A549 (cell line): ENCODE results near the gene MYO15B.
A peak's percentile ranks its signal among the peaks of the same experiment; 100 is the strongest.

ENCODE experiments used
- CBX8 ChIP-seq: fragments of 200-600 bp; sonication (generic); IDR thresholded peaks from 2 replicates; pipeline ENCODE4 v1.6.1; 2016
- CTCF ChIP-seq: fragments of >200 bp; sonication (Bioruptor Twin); formaldehyde crosslinking; IDR thresholded peaks from 3 replicates; pipeline ENCODE4 v1.5.1; 2016
- EP300 ChIP-seq, 2 experiments: fragments of >200 bp; sonication (Bioruptor Twin); formaldehyde crosslinking; IDR thresholded peaks; 2 replicates in 1 of 2; 3 replicates in 1 of 2; pipeline ENCODE4 v1.6.1; 2016 to 2017
- KDM1A ChIP-seq: fragments of 200-600 bp; sonication (generic); IDR thresholded peaks from 2 replicates; pipeline ENCODE4 v1.6.1; 2016; ENCODE audit warnings: low read depth, mild to moderate bottlenecking
- MAX ChIP-seq: IDR thresholded peaks from 2 replicates; pipeline ENCODE4 v1.6.1; 2012
- POLR2A ChIP-seq: IDR thresholded peaks from 2 replicates; pipeline ENCODE4 v1.6.1; 2012; ENCODE audit warnings: mild to moderate bottlenecking, low read length
- RCOR1 ChIP-seq: fragments of 150-350 bp; IDR thresholded peaks from 2 replicates; pipeline ENCODE4 v1.6.1; 2014; ENCODE audit warnings: antibody characterized with exemption, low read length, low read depth
- REST ChIP-seq: fragments of 200-600 bp; sonication (generic); IDR thresholded peaks from 2 replicates; pipeline ENCODE4 v1.6.1; 2016; ENCODE audit warnings: antibody characterized with exemption, mild to moderate bottlenecking, moderate library complexity
- SMC3 ChIP-seq: fragments of >200 bp; sonication (Bioruptor Twin); formaldehyde crosslinking; IDR thresholded peaks from 3 replicates; pipeline ENCODE4 v1.6.1; 2018; ENCODE audit warnings: inconsistent platforms
- TF ChIP-seq, protein P1 (sequence below): IDR thresholded peaks from 2 replicates; pipeline ENCODE4 v1.6.1; 2012

GRCh38 chr17:75601057-75601987 lies 13.7 kb downstream of the MYO15B start:
- no peak for TF ChIP-seq RCOR1
- no peak for TF ChIP-seq POLR2A
- TF ChIP-seq CBX8, result no peak
- TF ChIP-seq, protein P1, sequence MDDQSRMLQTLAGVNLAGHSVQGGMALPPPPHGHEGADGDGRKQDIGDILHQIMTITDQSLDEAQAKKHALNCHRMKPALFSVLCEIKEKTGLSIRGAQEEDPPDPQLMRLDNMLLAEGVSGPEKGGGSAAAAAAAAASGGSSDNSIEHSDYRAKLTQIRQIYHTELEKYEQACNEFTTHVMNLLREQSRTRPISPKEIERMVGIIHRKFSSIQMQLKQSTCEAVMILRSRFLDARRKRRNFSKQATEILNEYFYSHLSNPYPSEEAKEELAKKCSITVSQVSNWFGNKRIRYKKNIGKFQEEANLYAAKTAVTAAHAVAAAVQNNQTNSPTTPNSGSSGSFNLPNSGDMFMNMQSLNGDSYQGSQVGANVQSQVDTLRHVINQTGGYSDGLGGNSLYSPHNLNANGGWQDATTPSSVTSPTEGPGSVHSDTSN, result no peak
- TF ChIP-seq MAX, result peak; percentile 50
- no peak for TF ChIP-seq KDM1A
- TF ChIP-seq SMC3, result peak; percentile 68
- peak; percentile 86 for TF ChIP-seq CTCF
- TF ChIP-seq EP300 (IDR thresholded peaks at IDR 0.05), result no peak
- TF ChIP-seq REST, result no peak
